NCI-H1092 treated with DMSO at 0.1 percent for 48 hours (cell line): ENCODE results near the gene ROR2.
A peak's percentile ranks its signal among the peaks of the same experiment; 100 is the strongest.

Experiments used
- DNase-seq: peaks from one replicate; lab custom pipeline; 2025; lab: John Stamatoyannopoulos, UW

The ROR2 gene

GRCh38 chr9:91900055-91900796, 49.8 kb downstream of the ROR2 start:
- peak; percentile 59 for DNase-seq

DNA sequence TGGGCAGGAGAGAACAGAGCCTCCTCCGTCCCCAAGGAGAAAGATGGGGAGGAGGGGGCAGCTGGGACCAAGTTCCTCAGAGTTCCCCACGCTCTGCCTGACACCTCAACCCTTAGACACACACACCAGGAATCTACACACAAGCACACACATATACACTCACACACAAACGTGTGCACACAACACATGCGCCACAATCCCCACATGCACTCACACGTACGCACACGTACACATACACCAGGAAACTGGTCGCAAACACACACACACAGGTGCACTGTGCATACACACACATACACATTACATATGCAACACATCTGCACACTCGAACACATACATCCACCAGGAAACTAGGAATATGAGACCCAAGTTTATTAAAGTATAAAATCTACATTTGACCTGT, 50.4 kb downstream of the ROR2 start:
- DNase-seq = no peak

DNA sequence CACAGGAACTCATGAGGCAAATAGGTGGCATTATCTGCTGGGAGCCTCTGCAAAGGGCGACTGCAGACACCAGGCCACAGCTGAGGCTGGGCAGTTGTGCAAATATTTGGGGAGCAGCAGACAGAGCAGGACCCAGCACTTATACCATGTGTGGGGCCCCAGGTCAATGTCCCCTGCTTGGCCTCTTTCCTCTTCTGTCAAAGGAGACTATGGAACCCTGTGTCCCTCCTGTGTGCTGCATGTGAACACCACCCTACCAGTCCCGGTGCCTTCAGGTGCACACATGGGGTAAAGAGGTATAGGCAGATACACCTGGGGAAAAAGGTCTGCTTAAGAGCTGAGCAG, 50.8 kb downstream of the ROR2 start:
- DNase-seq = no peak

DNA sequence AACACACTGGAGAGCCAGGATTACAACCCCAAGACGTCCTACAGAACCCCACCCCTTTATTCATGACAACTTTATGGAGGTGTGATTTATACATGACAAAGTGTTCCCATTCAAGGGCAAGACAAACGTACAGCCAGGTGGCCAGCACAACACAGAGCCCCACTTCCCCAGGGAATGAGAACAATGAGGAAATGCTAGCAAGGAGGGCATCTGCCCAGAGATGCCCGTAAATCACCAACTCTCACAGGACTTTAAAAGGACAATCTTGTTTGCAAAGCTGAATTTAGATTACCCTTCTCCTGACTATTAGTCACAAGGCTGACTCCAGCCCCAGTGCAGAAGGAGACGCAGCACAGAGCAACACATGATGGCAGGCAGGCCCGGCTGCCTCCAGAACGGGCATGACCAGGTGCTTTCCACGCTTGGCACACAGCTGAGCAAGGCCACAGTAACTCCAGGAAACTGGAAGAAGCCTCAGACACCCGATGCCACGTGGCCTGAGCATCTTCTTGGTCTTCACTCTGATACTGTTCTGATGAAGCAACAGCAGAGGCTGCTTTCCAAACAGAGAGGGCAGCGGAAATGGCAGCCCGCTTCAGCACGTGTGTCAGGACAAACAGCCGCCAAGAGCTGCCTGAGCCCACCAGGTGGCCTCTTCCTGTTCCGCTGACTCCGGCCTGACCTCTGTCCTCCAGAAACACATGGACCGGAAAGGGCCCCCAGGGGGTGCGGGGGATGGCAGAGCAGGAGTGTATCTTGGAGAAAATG, 51.4 kb downstream of the ROR2 start:
- peak; percentile 85 for DNase-seq

GRCh38 chr9:91897201-91897600, 52.8 kb downstream of the ROR2 start:
- no peak for DNase-seq

DNA sequence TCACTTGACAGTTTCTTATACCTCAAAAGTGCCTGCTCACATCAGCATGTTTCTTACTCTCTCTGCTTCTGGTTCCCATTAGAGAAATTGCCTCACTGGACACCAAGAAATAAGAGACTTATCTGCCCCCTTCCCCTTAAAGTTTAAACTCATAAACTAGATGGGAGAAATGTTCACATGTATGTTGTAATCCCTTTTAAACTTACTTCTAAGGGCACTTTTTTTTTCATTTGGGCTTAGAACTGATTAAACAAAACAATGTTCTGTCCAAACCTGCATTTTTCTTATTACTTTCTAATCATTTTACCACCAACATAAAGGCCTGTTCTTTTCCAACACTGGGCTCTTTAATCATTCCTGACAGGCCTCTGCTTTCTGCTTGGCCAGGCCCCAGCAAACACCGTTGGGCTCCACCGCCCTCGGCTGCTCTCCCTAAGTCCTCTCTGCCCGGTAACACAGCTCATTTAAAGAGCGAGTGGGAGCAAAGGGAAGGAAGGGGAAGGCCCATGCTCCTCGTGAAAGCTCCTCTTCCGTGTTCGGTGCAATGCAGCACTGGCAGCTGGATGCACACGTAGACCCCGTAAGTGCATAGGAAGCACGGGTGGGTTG, 53.4 kb downstream of the ROR2 start:
- DNase-seq = peak; percentile 51

DNA sequence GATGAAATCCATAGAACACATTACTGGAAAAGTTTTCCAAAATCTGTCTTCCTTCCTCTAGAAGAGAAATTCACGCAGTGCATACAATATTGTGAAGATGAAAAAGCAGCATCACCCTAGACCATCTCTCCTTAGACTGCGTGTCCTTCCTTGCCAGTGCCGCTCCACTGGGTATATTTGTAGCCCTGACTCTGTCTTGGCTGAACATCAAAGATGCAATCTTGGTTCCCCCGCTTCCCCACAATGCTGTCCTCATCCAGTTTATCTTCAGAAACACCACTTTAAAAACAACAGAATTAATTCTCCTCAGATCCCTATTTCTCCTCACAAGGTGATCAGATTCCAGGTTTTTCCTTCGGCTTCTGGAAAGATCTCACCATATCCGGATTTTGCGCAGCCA, 53.9 kb downstream of the ROR2 start:
- DNase-seq = no peak

DNA sequence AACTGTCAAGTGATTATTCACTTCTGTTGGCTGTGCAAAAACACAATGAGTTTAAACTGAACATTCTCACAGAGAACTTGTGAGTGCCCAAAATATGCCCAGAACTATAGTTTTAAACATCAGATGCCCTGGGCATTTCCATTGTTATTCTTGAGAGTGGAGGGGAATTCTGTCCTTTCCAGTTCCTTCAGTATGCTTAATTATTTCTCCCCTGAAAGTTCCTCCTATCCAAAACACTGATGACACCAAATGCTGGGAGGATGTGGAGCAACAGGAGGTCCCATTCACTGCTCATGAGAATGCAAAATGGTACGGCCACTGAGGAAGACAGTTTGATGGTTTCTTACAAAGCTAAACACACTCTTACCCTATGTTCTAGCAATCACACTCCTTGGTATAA, 55.5 kb downstream of the ROR2 start:
- no peak for DNase-seq

GRCh38 chr9:91894023-91894422, 56.0 kb downstream of the ROR2 start:
- DNase-seq = no peak

DNA sequence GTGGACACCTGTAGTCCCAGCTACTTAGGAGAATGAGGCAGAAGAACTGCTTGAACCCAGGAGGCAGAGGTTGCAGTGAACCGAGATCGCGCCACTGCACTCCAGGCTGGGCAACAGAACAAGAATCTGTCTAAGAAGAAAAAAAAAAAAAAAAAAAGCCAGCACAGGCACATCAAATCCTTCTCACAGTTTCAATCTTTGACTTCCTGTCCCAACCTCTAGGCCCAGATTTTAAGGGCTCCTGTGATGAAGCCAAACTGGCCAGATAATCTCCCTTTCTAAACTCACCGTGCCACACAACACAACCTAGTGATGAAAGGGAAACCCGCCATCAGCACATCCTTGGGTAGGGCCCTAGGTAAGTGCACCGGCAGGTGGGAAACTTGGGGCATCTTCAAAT, 58.1 kb downstream of the ROR2 start:
- no peak for DNase-seq

DNA sequence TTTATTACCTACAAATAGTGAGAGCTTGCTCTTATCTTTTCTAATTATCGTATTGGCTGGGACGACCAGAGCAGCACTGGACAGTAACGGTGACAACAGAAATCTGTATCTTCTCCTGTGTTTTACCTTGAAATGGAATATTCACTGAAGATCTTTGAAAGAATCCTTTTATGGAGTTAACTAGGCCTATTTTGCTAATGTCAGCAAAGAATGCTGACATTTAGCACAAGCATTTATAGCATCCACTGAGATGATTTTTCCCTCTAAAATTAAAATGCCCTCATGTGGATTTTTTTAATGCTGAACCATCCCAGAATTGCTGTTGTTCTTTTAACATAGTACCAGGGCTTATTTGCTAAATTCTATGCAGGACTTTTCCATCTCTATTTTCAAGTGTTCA, 59.4 kb downstream of the ROR2 start:
- no peak for DNase-seq

DNA sequence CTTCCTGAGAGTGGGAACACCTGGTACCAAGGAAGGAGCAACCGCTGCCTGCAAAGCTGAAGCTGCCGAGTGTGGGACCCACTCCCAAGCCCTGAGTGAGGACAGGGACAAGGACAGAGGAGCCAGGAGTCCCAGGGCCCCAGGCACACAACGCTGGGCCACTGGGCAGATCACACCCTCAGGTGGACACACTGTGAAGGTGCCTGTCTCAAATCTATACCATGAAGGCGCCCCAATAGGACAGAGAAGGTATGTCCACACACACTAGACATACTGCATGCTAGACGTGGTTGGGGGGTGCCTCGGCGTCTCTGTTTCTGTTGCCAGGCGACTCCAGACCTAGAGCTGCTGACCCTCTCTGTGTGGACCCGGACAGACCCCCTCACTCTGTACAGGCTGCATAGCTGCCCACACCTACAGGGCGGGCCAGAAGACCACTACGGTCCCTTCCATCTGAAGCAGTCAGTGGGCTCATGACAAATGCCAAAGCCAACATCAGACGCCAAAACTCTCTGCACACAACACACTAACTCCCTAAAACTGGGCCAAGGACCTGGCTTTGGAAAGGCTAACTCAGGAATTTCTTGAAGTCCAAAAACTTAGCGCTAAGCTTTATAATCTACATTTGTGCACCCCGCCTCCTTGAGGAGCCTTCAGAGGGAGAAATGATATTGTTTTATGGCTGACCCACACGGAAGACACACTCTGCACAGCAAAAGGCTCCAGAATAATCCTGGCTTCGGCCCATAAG, 60.7 kb downstream of the ROR2 start:
- DNase-seq = no peak

GRCh38 chr9:91886414-91887076, 63.5 kb downstream of the ROR2 start:
- DNase-seq = no peak

DNA sequence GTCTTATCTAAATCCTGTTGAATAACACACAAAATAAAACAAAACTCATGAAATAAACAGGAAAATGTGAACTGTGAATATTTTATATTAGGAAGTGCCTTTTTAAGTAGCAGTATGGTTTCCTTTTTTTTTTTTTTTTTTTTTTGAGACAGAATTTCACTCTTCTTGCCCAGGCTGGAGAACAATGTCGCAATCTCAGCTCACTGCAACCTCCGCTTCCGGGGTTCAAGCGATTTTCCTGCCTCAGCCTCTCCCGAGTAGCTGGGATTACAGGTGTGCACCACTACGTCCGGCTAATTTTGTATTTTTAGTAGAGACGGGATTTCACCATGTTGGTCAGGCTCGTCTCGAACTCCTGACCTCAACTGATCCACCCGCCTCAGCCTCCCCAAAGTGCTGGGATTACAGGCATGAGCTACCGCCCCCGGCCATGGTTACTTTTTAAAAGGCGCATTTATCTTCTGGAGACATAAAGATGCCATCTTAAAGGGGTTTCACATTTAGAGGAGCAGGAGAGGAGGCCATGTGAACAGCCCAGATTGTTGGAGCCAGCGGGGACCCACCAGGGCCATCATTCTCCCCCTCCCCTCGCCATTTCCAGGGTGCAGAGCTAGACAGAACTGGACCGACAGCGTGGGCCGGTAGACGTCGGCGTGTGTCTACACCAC, 64.1 kb downstream of the ROR2 start:
- DNase-seq = no peak

DNA sequence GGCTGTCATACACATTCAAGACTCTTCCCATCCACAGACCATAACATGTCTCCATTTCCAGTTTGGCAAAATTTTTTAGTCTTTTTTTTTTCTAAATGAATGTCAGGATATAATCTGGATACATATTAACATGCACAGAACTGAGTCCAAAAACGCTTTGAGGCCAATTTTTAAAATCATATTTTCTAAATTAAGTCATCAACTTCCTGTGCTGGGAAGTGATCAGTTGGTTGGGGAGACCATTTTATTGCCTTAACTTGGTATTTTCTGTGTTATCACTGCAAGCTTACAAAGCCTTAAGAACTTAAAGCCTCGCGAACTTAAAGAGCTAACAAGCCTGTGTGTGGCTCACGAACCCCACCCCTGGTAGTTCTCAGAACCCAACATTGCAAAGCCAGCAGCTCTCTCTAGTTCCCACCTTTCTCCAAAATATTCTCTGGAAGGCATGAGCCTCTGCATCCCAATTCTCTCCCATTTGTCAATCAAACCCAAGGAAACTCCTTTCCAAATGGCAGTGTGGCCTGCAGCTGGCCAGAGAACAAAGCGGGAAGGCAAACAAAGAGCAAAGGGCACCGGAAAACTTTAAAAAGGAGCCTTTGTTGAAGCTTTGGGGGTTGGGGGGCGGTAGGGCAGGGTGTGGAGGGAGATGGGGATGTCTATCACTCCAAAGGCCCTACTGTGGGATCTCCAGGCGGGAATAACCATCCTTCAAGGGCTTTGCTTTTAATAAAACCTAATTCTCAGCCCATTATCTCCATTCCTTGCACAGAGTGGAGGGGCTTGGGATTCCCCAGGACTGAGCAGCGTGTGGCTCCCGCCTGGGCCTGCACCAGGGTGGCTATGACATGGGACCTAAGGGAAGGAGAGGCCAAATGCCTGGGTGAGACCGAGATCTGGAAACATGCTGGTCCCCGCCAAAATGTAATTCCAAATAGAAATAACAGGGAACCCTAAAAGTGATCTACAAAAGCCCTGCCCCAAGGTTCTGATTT, 65.0 kb downstream of the ROR2 start:
- no peak for DNase-seq

DNA sequence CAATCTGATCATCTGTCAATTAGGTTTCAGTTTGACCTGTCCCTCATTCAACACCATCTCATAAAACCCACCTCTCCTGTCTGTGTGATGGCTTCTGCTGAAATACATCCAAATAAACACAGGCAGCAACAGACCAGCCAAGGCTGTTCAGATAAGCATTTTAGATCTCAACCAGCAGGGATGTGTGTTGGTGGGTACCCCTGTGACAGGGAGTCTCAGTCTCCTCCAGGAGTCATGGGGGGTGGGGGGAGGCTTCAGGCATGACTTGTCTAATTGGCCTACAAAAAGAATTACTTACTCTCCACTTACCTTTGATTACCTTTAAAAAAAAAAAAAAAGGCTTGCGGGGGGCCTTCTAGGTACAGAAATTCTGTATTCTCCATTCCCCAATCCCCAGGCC, 65.9 kb downstream of the ROR2 start:
- DNase-seq = no peak

DNA sequence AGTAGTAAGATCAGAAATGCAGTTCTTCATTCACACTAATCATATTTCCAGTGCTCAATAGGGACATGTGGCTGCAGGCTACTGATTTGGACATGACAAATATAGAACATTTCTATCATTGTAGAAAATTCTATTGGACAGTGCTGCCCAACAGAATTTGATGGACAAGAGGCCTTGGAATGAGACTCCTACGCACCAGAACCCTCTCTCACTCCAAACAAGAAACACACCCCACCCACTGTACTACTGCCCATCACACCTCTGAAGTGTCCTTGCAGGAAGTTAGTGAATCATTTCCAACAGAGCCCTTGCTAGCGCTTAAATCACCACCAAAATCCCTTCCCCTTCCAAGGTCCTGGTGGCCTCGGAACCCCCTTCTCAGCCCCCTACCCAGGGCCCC, 66.5 kb downstream of the ROR2 start:
- no peak for DNase-seq

GRCh38 chr9:91882627-91883026, 67.4 kb downstream of the ROR2 start:
- DNase-seq = peak; percentile 45

GRCh38 chr9:91880378-91880972, 69.6 kb downstream of the ROR2 start:
- DNase-seq = no peak

- DNase-seq = no peak
These were observed 70.8 kb downstream of the ROR2 start for GRCh38 chr9:91879231-91879630.
